ENCODE measurements around the gene DGAT2L6.
A peak's percentile ranks its signal among the peaks of the same experiment; 100 is the strongest.
"Not testable (repeated sequence)": the region's sequence is repeated elsewhere in the genome, so short reads cannot be mapped to it uniquely, and the experiment has no call there.

Gene DGAT2L6

GRCh38 chrX:70183091-70183490 is 5.8 kb downstream of the DGAT2L6 start:
- H3K27me3 ChIP-seq (replicated peaks; ENCODE audit: control insufficient read depth, insufficient read depth, low read length, poor library complexity, severe bottlenecking): no peaks in the 10 kb centered on the region
- H3K36me3 ChIP-seq (ENCODE audit: control insufficient read depth, insufficient read depth, low read length): no peaks in the 10 kb centered on the region
- H3K27ac ChIP-seq (ENCODE audit: insufficient read depth, low read length, poor library complexity, severe bottlenecking): no peak overlapping the region
- DNase-seq: no peak
- H3K9me3 ChIP-seq (ENCODE audit: control insufficient read depth, low read length): no peaks in the 10 kb centered on the region
- no peak overlapping the region for H3K4me3 ChIP-seq (ENCODE audit: insufficient read depth, low read depth, low read length, poor library complexity, severe bottlenecking)
- no peaks in the 10 kb centered on the region for H3K4me1 ChIP-seq (ENCODE audit: control insufficient read depth, insufficient read depth, low read length, poor library complexity, severe bottlenecking)

- Histone ChIP-seq H3K27ac (ENCODE audit: insufficient read depth, low read length, poor library complexity, severe bottlenecking) (no peak overlapping the region), H3K4me3 (ENCODE audit: insufficient read depth, low read depth, low read length, poor library complexity, severe bottlenecking) (no peak overlapping the region), H3K27me3 (replicated peaks; ENCODE audit: control insufficient read depth, insufficient read depth, low read length, poor library complexity, severe bottlenecking) (no peaks in the 10 kb centered on the region), H3K4me1 (ENCODE audit: control insufficient read depth, insufficient read depth, low read length, poor library complexity, severe bottlenecking) (no peaks in the 10 kb centered on the region), H3K36me3 (ENCODE audit: control insufficient read depth, insufficient read depth, low read length) (no peaks in the 10 kb centered on the region), H3K9me3 (ENCODE audit: control insufficient read depth, low read length) (no peaks in the 10 kb centered on the region)
- no peak for DNase-seq
These were observed 12.9 kb downstream of the DGAT2L6 start for GRCh38 chrX:70190225-70190624.

- H3K36me3 ChIP-seq (ENCODE audit: control insufficient read depth, insufficient read depth, low read length): no peaks in the 10 kb centered on the region
These were observed 19.9 kb downstream of the DGAT2L6 start for GRCh38 chrX:70196961-70197720.

GRCh38 chrX:70201732-70202131 is 24.4 kb downstream of the DGAT2L6 start:
- H3K4me3 ChIP-seq (ENCODE audit: insufficient read depth, low read depth, low read length, poor library complexity, severe bottlenecking): no peak overlapping the region
- no peaks in the 10 kb centered on the region for H3K36me3 ChIP-seq (ENCODE audit: control insufficient read depth, insufficient read depth, low read length)
- no peak for DNase-seq
- no peaks in the 10 kb centered on the region for H3K9me3 ChIP-seq (ENCODE audit: control insufficient read depth, low read length)
- no peak overlapping the region for H3K27ac ChIP-seq (ENCODE audit: insufficient read depth, low read length, poor library complexity, severe bottlenecking)
- H3K27me3 ChIP-seq (replicated peaks; ENCODE audit: control insufficient read depth, insufficient read depth, low read length, poor library complexity, severe bottlenecking): no peaks in the 10 kb centered on the region
- H3K4me1 ChIP-seq (ENCODE audit: control insufficient read depth, insufficient read depth, low read length, poor library complexity, severe bottlenecking): peaks cover 4% of the 10 kb centered on the region

More at GRCh38 chrX:70196961-70197720, 19.9 kb downstream of the DGAT2L6 start:
- Histone ChIP-seq H3K27me3 (replicated peaks; ENCODE audit: control insufficient read depth, insufficient read depth, low read length, poor library complexity, severe bottlenecking) (no peaks in the 10 kb centered on the region), H3K4me3 (ENCODE audit: insufficient read depth, low read depth, low read length, poor library complexity, severe bottlenecking) (no peak overlapping the region), H3K27ac (ENCODE audit: insufficient read depth, low read length, poor library complexity, severe bottlenecking) (no peak overlapping the region), H3K4me1 (ENCODE audit: control insufficient read depth, insufficient read depth, low read length, poor library complexity, severe bottlenecking) (peaks cover 4% of the 10 kb centered on the region), H3K9me3 (ENCODE audit: control insufficient read depth, low read length) (no peaks in the 10 kb centered on the region)
- peak; percentile 6 to 29 (median 13) for DNase-seq

DNA sequence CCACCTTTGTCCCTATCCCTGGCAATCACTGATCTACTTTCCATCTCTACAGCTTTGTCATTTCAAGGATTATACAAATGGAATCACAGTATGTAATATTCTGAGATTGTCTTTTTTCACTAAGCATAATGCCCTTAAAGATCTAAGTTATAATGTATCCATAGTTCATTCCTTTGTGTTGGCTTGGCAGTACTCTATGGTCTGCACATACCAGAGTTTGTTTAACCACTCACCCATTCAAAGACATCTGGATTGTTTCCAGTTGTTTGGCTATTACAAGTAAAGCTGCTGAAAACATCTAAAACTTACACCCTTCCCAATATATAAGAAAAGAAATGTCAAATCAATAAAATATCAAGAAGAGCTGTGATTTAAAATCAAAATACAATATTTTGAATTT is 31.2 kb downstream of the DGAT2L6 start:
- Histone ChIP-seq H3K4me3 (ENCODE audit: insufficient read depth, low read depth, low read length, poor library complexity, severe bottlenecking) (no peak overlapping the region), H3K4me1 (ENCODE audit: control insufficient read depth, insufficient read depth, low read length, poor library complexity, severe bottlenecking) (no peaks in the 10 kb centered on the region), H3K27ac (ENCODE audit: insufficient read depth, low read length, poor library complexity, severe bottlenecking) (no peak overlapping the region), H3K36me3 (ENCODE audit: control insufficient read depth, insufficient read depth, low read length) (no peaks in the 10 kb centered on the region), H3K27me3 (replicated peaks; ENCODE audit: control insufficient read depth, insufficient read depth, low read length, poor library complexity, severe bottlenecking) (no peaks in the 10 kb centered on the region), H3K9me3 (ENCODE audit: control insufficient read depth, low read length) (no peaks in the 10 kb centered on the region)
- DNase-seq: no peak

DNA sequence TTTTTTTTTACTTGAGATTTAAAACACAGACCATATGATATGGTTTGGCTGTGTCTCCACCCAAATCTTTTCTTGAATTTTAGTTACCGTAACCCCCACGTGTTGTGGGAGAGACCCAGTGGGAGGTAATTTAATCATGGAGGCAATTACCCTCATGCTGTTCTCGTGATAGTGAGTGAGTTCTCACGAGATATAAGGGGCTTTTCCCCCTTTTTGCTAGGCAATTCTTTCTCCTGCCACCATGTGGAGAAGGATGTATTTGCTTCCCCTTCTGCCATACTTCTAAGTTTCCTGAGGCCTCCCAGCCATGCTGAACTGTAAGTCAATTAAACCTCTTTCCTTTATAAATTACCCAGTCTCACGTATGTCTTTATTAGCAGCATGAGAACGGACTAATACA is 32.3 kb downstream of the DGAT2L6 start:
- not testable (repeated sequence) for DNase-seq; H3K4me3 ChIP-seq (ENCODE audit: insufficient read depth, low read depth, low read length, poor library complexity, severe bottlenecking); H3K27me3 ChIP-seq (replicated peaks; ENCODE audit: control insufficient read depth, insufficient read depth, low read length, poor library complexity, severe bottlenecking); H3K36me3 ChIP-seq (ENCODE audit: control insufficient read depth, insufficient read depth, low read length); H3K4me1 ChIP-seq (ENCODE audit: control insufficient read depth, insufficient read depth, low read length, poor library complexity, severe bottlenecking); H3K9me3 ChIP-seq (ENCODE audit: control insufficient read depth, low read length); H3K27ac ChIP-seq (ENCODE audit: insufficient read depth, low read length, poor library complexity, severe bottlenecking)

DNA sequence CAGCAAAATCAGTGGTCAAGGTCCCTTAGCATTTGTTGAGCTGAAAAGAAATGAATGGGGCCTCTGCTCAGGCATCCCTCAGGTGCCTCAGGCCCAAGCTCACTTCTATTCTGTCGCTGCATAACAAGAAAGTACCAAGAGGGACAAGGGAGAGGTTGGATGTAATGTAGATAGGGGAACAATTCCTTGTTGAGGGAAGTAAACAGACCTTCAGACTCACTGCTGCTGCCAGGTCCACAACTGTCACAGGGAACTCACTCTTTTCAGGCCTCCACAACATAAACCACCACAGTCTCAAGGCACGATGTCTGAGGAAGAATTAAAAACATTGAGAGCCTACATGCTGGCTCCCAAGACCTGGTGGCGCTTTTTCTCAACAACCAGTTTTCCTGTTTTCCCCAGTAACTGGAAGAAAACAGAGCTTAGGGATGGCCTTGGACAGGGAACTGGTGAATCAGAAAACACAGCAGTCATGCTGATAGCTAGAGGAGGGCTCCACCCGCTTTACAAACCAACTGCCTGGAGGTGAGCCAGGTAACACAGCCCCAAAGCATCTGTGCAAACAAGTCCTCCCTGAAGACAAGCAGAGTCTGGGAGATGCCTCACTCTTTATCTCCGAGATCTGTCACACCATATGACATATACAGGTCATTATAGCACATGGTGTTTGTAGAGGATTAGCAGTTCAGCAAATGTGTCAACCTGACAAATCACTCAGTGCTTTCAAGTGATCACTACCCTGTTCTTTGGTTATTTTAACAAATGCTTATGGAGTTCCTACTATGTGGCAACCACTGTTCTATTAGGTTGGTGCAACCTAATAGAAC is 42.9 kb downstream of the DGAT2L6 start:
- no peaks in the 10 kb centered on the region for H3K27me3 ChIP-seq (replicated peaks; ENCODE audit: control insufficient read depth, insufficient read depth, low read length, poor library complexity, severe bottlenecking)
- H3K4me1 ChIP-seq (ENCODE audit: control insufficient read depth, insufficient read depth, low read length, poor library complexity, severe bottlenecking): no peaks in the 10 kb centered on the region
- H3K27ac ChIP-seq (ENCODE audit: insufficient read depth, low read length, poor library complexity, severe bottlenecking): no peak overlapping the region
- H3K4me3 ChIP-seq (ENCODE audit: insufficient read depth, low read depth, low read length, poor library complexity, severe bottlenecking): no peak overlapping the region
- no peaks in the 10 kb centered on the region for H3K36me3 ChIP-seq (ENCODE audit: control insufficient read depth, insufficient read depth, low read length)
- no peaks in the 10 kb centered on the region for H3K9me3 ChIP-seq (ENCODE audit: control insufficient read depth, low read length)
- no peak for DNase-seq

DNA sequence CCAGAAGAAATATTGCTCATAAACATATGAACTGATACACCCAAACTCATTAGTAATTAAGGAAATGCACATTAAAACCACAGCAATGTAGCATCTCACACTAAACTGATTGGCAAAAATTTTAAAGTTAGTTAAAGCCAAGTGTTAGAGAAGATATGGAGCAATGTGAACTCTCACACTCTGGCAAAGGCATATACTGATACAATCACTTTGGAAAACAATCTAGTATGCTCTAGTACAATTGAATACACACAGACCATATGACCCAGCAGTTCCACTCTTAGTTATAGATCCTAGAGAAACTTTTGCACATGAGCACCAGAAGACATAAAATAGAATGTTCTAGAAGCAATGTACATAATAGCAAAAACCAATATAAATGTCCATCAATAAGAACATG is 48.8 kb downstream of the DGAT2L6 start:
- no peaks in the 10 kb centered on the region for H3K36me3 ChIP-seq (ENCODE audit: control insufficient read depth, insufficient read depth, low read length)
- no peak overlapping the region for H3K27ac ChIP-seq (ENCODE audit: insufficient read depth, low read length, poor library complexity, severe bottlenecking)
- no peak for DNase-seq
- no peaks in the 10 kb centered on the region for H3K9me3 ChIP-seq (ENCODE audit: control insufficient read depth, low read length)
- no peaks in the 10 kb centered on the region for H3K27me3 ChIP-seq (replicated peaks; ENCODE audit: control insufficient read depth, insufficient read depth, low read length, poor library complexity, severe bottlenecking)
- no peak overlapping the region for H3K4me3 ChIP-seq (ENCODE audit: insufficient read depth, low read depth, low read length, poor library complexity, severe bottlenecking)
- H3K4me1 ChIP-seq (ENCODE audit: control insufficient read depth, insufficient read depth, low read length, poor library complexity, severe bottlenecking): no peaks in the 10 kb centered on the region

DNA sequence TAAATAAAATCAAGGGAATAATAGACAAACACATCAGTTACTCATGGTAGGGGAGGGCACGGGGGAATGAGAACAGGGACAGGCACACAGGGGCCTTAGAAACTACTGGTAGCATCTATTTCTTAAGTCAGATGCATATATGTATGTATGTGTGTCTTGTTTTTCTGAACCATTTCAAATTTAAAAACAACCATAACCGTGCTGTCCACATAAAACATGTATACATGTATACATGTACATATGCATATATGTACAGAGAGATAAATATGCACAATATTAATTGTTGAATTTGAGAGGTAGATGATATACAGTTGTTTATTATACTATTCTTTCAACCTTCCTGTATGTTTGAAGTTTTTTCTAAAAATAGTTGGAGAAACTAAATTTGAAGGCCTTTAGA is 49.4 kb downstream of the DGAT2L6 start:
- H3K27me3 ChIP-seq (replicated peaks; ENCODE audit: control insufficient read depth, insufficient read depth, low read length, poor library complexity, severe bottlenecking): no peaks in the 10 kb centered on the region
- H3K9me3 ChIP-seq (ENCODE audit: control insufficient read depth, low read length): no peaks in the 10 kb centered on the region
- H3K27ac ChIP-seq (ENCODE audit: insufficient read depth, low read length, poor library complexity, severe bottlenecking): no peak overlapping the region
- no peaks in the 10 kb centered on the region for H3K36me3 ChIP-seq (ENCODE audit: control insufficient read depth, insufficient read depth, low read length)
- H3K4me3 ChIP-seq (ENCODE audit: insufficient read depth, low read depth, low read length, poor library complexity, severe bottlenecking): no peak overlapping the region
- DNase-seq: no peak
- no peaks in the 10 kb centered on the region for H3K4me1 ChIP-seq (ENCODE audit: control insufficient read depth, insufficient read depth, low read length, poor library complexity, severe bottlenecking)

- no peak for DNase-seq
- Histone ChIP-seq H3K9me3 (ENCODE audit: control insufficient read depth, low read length) (no peaks in the 10 kb centered on the region), H3K27me3 (replicated peaks; ENCODE audit: control insufficient read depth, insufficient read depth, low read length, poor library complexity, severe bottlenecking) (no peaks in the 10 kb centered on the region), H3K27ac (ENCODE audit: insufficient read depth, low read length, poor library complexity, severe bottlenecking) (no peak overlapping the region), H3K4me3 (ENCODE audit: insufficient read depth, low read depth, low read length, poor library complexity, severe bottlenecking) (no peak overlapping the region), H3K36me3 (ENCODE audit: control insufficient read depth, insufficient read depth, low read length) (no peaks in the 10 kb centered on the region), H3K4me1 (ENCODE audit: control insufficient read depth, insufficient read depth, low read length, poor library complexity, severe bottlenecking) (no peaks in the 10 kb centered on the region)
These were observed 54.4 kb downstream of the DGAT2L6 start for GRCh38 chrX:70231666-70232065.

All from effector memory CD4-positive, alpha-beta T cell (primary cell).